GM12892 (cell line): ENCODE results near the gene GLE1.

ENCODE experiments used
- POLR2A ChIP-seq: IDR thresholded peaks from 2 replicates; pipeline ENCODE4 v1.6.1; 2011; ENCODE audit warnings: low read depth, low read length, control low read depth
- POLR2AphosphoS5 ChIP-seq: IDR thresholded peaks from 2 replicates; pipeline ENCODE4 v1.6.1; 2011; ENCODE audit warnings: low read depth, low read length, control low read depth
- TAF1 ChIP-seq: IDR thresholded peaks from 2 replicates; pipeline ENCODE4 v1.6.1; 2011; ENCODE audit warnings: low read depth, mild to moderate bottlenecking, control low read depth, low read length, borderline replicate concordance

GRCh38 chr9:128575469-128575868 lies 71.0 kb downstream of the GLE1 start:
- TF ChIP-seq POLR2AphosphoS5 = no peak
- no peak for TF ChIP-seq POLR2A
- no peak for TF ChIP-seq TAF1
